ENCODE results near the gene AIP. TPM values are rescaled to one million over a fixed set of nuclear protein-coding genes. Genes with fewer than 3 reads are reported as not detected.

AIP gene
- total and polyA plus RNA-seq, 9 of the 15 experiments (the other 6 are each of a cell fraction or from before 2014, with no cell fraction given) = 5.2 to 92.5 (median 52.7) TPM

DNA sequence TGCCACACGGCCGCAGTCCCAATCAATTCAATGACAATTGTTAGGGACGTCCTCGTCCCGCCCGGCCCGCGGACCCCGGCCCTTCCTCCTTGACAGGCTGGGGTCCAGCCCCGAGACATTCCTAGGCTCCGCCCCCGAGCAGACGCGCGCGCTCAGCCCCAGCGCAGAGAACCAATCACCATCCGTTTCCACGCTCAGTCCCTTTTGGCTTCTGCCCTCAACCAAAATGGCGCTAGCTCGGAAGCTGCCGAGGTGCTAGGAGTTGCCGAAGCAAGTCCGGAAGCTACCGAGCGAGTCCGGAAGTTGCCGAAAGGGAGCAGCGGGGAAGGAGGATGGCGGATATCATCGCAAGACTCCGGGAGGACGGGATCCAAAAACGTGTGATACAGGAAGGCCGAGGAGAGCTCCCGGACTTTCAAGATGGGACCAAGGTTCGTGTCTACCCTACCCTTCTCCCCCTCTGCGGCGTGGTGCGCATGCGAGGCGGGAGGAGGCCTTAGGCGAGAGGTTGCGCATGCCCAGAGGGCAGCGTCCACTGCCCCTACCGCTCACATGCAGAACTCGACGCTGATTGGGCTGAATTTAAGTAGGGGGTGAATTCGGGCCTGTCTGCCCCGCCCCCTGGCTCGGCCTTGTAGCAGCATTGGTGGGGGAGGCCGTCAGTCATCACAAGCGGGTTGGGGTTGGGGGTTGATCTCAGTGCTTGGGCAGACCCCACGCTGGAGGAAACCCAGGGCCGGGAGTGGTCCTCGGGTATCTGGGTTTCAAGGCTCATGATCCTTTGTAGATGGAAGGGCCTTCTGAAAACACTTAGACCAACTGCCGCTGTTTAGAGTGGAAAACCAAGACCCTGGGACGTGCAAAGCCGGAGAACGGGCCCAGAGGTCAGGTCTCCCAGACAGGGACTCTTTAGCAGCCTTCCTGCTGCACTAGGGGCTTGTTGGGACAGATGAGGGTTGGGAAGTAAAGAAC lies at the start of gene AIP (continued):
- peak; percentile 87; the same call in 1 of the 2 replicates for TF ChIP-seq ZBTB1 (CRISPR knock-in tag; IDR thresholded peaks at IDR 0.05; ENCODE audit: borderline replicate concordance, low read depth)
- TF ChIP-seq, protein P1, sequence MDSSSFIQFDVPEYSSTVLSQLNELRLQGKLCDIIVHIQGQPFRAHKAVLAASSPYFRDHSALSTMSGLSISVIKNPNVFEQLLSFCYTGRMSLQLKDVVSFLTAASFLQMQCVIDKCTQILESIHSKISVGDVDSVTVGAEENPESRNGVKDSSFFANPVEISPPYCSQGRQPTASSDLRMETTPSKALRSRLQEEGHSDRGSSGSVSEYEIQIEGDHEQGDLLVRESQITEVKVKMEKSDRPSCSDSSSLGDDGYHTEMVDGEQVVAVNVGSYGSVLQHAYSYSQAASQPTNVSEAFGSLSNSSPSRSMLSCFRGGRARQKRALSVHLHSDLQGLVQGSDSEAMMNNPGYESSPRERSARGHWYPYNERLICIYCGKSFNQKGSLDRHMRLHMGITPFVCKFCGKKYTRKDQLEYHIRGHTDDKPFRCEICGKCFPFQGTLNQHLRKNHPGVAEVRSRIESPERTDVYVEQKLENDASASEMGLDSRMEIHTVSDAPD (CRISPR knock-in tag; IDR thresholded peaks at IDR 0.05) = no peak
- peak; percentile 93 for TF ChIP-seq C11orf30 (IDR thresholded peaks at IDR 0.05; ENCODE audit: low read depth)
- TF ChIP-seq SAFB2 (IDR thresholded peaks at IDR 0.05; ENCODE audit: borderline replicate concordance, low read depth, low read length, severe bottlenecking) = no peak
- no peak for TF ChIP-seq ZNF695 (CRISPR knock-in tag; IDR thresholded peaks at IDR 0.05)
- TF ChIP-seq FOXP4 (CRISPR knock-in tag; IDR thresholded peaks at IDR 0.05; ENCODE audit: borderline replicate concordance) = peak; percentile 98; the same call in 1 of the 2 replicates
- TF ChIP-seq NR2C2 (CRISPR knock-in tag; IDR thresholded peaks at IDR 0.05) = peak; percentile 93
- peak; percentile 84 for TF ChIP-seq NR2C2 (tag; IDR thresholded peaks at IDR 0.05)
- TF ChIP-seq CBX3 (IDR thresholded peaks at IDR 0.05; ENCODE audit: borderline replicate concordance in 1 of 2, low read length in 2 of 2) = peak in 1 of 2 experiments; percentile 100; a peak in 2 of 3 replicates
- TF ChIP-seq ZNF165 (CRISPR knock-in tag; IDR thresholded peaks at IDR 0.05; ENCODE audit: borderline replicate concordance) = no peak
- TF ChIP-seq ZNF384 (IDR thresholded peaks at IDR 0.05; ENCODE audit: low read depth, low read length) = no peak; the same call in none of the 2 replicates
- no peak for TF ChIP-seq TCF7L2 (IDR thresholded peaks at IDR 0.05; ENCODE audit: low read depth, low read length)
- TF ChIP-seq REST (IDR thresholded peaks at IDR 0.05; ENCODE audit: borderline replicate concordance) = no peak
- peak; percentile 54; the same call in 1 of the 2 replicates for TF ChIP-seq REST (CRISPR knock-in tag; IDR thresholded peaks at IDR 0.05; ENCODE audit: low read depth)
- TF ChIP-seq NR2F6 (CRISPR knock-in tag; IDR thresholded peaks at IDR 0.05) = no peak

Data from K562 (cell line).